Lower lobe of right lung (tissue), 2 donors: Measurements from ENCODE around the gene GNAZ. TPM values are rescaled to one million over a fixed set of nuclear protein-coding genes. Genes with fewer than 3 reads are reported as not detected.

Experiments
- ATAC-seq, 2 donors: fragments of 200-7000 bp; cut with Tn5 transposase; one replicate each; pipeline ENCODE4 v1.9.1; 2020 to 2022; ENCODE audit warnings: mild to moderate bottlenecking in 2 of 2, moderate library complexity in 2 of 2
- DNase-seq: peaks from one replicate; pipeline ENCODE4 v3.0.0-alpha.2; 2020
- H3K27ac ChIP-seq: fragments of 200-600 bp; one replicate; pipeline ENCODE4 v1.8.0; 2022
- H3K27me3 ChIP-seq: fragments of 200-600 bp; one replicate; pipeline ENCODE4 v1.8.0; 2022; ENCODE audit warnings: low read depth
- H3K36me3 ChIP-seq: fragments of 200-600 bp; one replicate; pipeline ENCODE4 v1.8.0; 2022; ENCODE audit warnings: mild to moderate bottlenecking
- H3K4me1 ChIP-seq: fragments of 200-600 bp; one replicate; pipeline ENCODE4 v1.8.0; 2022
- H3K4me3 ChIP-seq: fragments of 200-600 bp; one replicate; pipeline ENCODE4 v1.8.0; 2022; ENCODE audit warnings: mild to moderate bottlenecking
- H3K9me3 ChIP-seq: fragments of 200-600 bp; one replicate; pipeline ENCODE4 v1.8.0; 2022
- CTCF ChIP-seq: fragments of 200-600 bp; IDR thresholded peaks from one replicate; pipeline ENCODE4 v1.8.0; 2022; ENCODE audit warnings: antibody characterized with exemption, mild to moderate bottlenecking
- intact Hi-C: fragments of 100-400 bp; cut with DNase I; formaldehyde crosslinking; loops from one replicate; pipeline ENCODE4 v1.11.0; 2022
- total RNA-seq: library from RNA; stranded (reverse); fragmentation: NEBNext Ultra II Directional; extraction: Animal tissue kit (Norgen Biotek cat#: 25700); gene quantifications from one replicate; pipeline ENCODE4 v1.2.1, GENCODE V29; 2021
- donor health status: DM: no; HTN: yes; CAD: no; lungs with severe emphysema.

GNAZ gene
- total RNA-seq, 1 donor from 2014 or later = 2.4 TPM

- H3K27ac ChIP-seq = no peak overlapping the region
- H3K4me3 ChIP-seq = no peak overlapping the region
- no peaks in the 10 kb centered on the region for H3K4me1 ChIP-seq
- DNase-seq (no peak), ATAC-seq (no peak)
- intact Hi-C loops = loop anchor here (10.0 kb wide), 1 partner anchor 160 kb away; no protein-coding TSS in a partner anchor
- no peaks in the 10 kb centered on the region for H3K36me3 ChIP-seq
- no peaks in the 10 kb centered on the region for H3K9me3 ChIP-seq
- H3K27me3 ChIP-seq = no peaks in the 10 kb centered on the region
- TF ChIP-seq CTCF = no peak
These were observed 54.5 kb downstream of the GNAZ start for GRCh38 chr22:23124611-23125511.

GRCh38 chr22:23125512-23126103 lies 55.3 kb downstream of the GNAZ start:
- H3K4me1 ChIP-seq = no peaks in the 10 kb centered on the region
- TF ChIP-seq CTCF = no peak
- H3K36me3 ChIP-seq = no peaks in the 10 kb centered on the region
- ATAC-seq (no peak), DNase-seq (no peak)
- no peaks in the 10 kb centered on the region for H3K27me3 ChIP-seq
- intact Hi-C loops = loop anchor here (10.0 kb wide), 1 partner anchor 161 kb away; no protein-coding TSS in a partner anchor
- H3K9me3 ChIP-seq = no peaks in the 10 kb centered on the region
- H3K27ac ChIP-seq = no peak overlapping the region
- no peak overlapping the region for H3K4me3 ChIP-seq

- Histone ChIP-seq H3K9me3 (no peaks in the 10 kb centered on the region), H3K27me3 (no peaks in the 10 kb centered on the region), H3K36me3 (no peaks in the 10 kb centered on the region), H3K4me1 (no peaks in the 10 kb centered on the region), H3K27ac (no peak overlapping the region), H3K4me3 (no peak overlapping the region)
- ATAC-seq = peak in 1 of 2 donors; percentile 31
- DNase-seq = no peak
- TF ChIP-seq CTCF = no peak
- intact Hi-C loops = loop anchor here (10.0 kb wide), 1 partner anchor 162 kb away; no protein-coding TSS in a partner anchor
These were observed 56.1 kb downstream of the GNAZ start for GRCh38 chr22:23126165-23127054.

GRCh38 chr22:23127055-23127756 lies 56.9 kb downstream of the GNAZ start:
- Histone ChIP-seq H3K36me3 (no peaks in the 10 kb centered on the region), H3K4me3 (no peak overlapping the region), H3K9me3 (no peaks in the 10 kb centered on the region), H3K27ac (no peak overlapping the region), H3K4me1 (no peaks in the 10 kb centered on the region), H3K27me3 (no peaks in the 10 kb centered on the region)
- no peak for ATAC-seq
- no peak for DNase-seq
- intact Hi-C loops = loop anchor here (10.0 kb wide), 1 partner anchor 162 kb away; no protein-coding TSS in a partner anchor
- TF ChIP-seq CTCF = no peak
